GM21723 (cell line): ENCODE results near the gene APBB2.
"Not testable (repeated sequence)": the region's sequence is repeated elsewhere in the genome, so short reads cannot be mapped to it uniquely, and the experiment has no call there.

ENCODE experiments used
- ATAC-seq: cut with Tn5 transposase; IDR thresholded peaks from one replicate; pipeline ENCODE4 v1.9.1; 2021; ENCODE audit warnings: mild to moderate bottlenecking, moderate library complexity; ENCODE audit not compliant: unreplicated experiment

The APBB2 gene

DNA sequence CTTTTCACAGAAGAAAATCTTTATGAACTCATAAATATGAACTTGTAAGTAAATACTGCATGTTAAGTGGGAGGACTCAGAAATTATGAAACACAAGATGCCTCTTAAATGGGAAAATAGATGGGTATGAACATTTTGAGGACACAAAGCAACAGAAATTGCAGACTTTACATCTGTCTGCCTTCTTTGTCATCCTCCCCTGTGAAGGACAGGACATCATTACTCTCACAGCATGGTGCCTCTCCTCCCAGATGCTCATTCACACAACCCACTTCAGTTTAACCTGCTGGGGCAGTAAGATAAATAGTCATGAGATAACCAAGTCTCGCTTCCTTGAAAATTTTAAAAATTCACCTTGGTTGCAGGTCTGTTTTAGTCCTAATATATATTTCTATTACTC, 144.5 kb downstream of the APBB2 start:
- no peak for ATAC-seq

DNA sequence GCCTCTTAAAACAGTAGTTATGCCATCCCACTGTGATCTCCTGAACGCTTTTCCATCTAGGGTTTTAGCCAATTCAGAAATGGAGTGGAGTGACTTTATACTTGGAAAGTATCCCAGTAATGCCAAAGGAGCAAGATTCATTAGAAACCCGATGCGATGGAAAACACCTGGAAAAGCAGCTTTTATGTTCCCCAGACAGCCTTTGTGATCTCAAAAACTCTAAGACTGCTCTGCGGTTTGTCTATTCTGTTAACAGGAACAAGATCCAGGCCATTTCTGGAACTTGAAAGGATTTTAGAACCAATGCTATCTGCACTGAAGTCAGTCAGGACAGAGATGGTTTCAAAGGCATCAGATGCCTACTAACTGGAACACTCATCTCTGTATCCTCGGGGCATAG, 145.1 kb downstream of the APBB2 start:
- ATAC-seq: no peak

DNA sequence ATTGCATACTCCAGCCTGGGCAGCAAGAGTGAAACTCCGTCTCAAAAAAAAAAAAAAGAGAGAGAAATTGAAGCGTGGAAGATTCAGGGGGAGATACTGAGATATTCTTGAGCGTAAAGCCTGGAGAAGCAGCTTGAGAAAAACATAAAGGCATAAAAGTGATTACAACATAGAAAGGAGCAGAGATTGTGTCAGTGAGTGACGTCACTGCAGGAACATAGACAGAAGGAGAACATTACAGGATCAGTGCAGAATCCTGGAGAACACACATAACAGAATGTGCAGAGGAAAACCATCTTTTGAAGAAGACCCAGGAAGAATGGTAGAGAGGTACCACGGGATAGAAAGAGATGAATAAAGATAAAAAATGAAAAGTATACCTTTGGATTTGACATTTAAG, 147.0 kb downstream of the APBB2 start:
- no peak for ATAC-seq

DNA sequence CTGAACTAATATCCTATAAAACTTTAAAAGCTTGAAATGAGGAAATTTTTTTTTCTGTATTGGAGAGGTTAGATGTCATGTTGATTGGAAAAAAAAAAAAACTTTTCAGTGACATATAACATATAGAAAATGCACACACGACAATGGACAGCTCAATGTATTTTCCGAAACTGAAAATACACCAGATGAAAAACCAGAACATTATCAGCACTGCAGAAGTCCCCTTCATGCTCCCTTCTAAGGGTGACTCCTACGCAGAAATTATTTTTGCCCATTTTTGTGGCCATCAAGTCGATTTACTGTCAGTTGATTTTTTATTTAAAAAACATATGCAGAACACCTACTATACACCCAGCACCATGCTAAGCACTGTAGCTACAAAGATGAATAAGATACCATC, 148.3 kb downstream of the APBB2 start:
- peak; percentile 44 for ATAC-seq

DNA sequence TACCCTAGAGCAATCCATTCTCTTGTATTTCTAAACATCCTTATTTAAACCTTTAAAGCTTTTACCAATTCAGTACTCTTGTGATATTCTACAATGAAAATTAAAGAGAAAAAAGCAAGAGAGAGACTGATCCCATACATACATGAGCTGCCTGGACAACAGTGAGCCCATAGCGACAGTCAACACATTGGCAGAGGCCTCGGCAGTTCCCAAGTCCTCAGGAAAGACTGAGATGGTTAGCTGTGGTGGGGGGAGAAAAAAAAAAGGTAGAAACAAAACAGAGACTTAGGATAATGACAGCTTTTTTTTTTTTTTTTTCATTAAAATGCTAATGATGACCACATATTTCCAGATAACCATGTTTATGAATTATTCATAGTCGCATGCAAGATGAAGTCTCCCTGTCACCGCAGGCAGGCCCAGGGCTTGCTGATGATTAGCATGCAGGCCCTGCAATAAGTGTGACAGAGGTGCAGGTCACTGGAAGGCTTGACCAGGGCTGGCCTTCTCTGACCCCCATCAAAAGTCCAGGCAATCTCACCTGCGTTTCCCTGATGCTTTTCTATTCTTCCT, 148.8 kb downstream of the APBB2 start:
- ATAC-seq: no peak

DNA sequence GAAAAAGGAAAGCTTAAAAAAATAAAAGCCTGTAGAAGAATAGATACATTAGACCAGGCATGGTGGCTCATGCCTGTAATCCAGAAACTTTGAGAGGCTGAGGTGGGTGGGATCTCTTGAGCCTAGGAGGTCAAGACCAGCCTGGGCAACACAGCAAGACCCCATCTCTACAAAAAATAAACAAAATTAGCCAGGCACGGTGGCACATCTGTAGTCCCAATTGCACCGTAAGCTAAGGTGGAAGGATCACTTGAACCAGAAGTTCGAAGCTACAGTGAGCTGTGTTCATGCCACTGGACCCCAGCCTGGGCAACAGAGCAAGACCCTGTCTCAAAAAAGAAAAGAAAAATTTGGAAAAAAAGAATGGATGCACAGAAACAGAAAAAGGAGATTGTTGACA, 149.4 kb downstream of the APBB2 start:
- no peak for ATAC-seq

DNA sequence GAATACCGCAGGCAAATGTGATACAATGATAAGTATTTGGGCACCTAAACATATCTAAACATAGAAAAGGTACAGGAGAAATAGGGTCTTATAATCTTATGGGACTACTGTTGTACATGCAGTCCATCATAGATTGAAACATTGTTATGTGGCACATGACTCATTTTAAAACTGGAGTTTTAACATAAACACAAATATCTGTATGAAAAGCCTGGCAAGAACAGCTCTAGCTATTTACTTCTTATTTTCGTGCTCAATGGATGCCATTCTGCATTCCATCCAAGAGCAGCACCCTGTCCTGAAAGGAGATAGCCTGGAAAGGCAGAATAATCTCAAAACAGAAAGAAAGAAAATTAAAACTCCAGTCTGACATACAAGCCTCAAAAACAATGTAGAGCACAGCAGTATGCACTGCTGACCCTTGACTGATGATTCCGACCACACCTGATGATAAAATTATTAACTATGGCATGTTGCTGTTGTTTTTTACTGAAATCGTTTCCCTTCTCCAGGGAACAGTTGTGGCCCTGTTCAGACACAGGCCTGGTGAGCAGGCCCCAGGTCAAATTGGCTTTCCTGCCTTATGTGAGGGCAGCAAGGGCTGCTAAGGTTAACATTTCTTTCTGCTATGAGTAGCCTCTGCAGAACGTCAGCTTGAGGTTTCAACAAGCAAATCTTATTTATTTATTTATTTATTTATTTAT, 152.7 kb downstream of the APBB2 start:
- no peak for ATAC-seq

DNA sequence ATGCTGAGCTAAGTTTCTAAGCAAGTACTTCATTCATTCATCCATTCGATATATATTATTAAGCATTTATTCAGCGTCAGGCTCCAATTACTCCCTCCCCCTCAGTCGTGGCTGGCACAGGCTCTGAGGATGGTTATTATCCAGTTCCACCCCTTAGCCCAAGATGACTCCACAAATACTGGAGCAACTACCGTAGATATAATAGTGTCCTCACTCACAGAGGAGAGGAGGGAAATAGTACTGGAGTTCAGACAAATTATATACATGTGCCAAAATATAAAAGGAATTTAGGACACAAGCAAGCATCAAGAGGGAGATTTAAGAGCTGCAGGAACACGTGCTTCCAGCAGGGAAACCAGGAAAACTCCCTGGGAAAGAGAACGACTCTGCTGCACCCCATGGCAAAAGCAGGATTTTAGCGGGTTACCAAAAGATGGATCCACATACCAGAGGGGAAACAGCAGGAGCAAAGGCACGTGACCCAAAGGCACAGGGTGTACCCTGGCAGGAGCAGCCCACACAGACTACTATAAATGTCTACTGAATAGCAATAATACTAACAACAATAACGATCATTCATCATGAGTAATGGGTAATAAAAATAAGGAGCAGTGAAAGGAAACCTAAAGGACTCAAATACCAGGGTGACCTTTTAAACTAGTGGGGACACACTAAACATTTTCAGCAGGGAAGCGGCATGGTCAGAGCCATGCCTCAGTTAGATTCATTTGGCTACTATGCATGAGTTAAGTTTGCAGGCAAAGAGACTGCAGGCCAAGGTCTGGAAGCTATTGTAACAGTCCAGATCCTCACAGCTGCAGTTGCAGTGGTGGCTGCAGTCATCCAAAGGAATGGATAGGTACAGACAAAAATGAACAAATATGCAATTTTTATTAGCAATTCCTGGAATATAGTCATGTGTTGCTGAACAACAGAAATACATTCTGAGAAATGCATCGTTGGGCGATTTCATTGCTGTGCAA, 153.7 kb downstream of the APBB2 start:
- ATAC-seq: no peak

DNA sequence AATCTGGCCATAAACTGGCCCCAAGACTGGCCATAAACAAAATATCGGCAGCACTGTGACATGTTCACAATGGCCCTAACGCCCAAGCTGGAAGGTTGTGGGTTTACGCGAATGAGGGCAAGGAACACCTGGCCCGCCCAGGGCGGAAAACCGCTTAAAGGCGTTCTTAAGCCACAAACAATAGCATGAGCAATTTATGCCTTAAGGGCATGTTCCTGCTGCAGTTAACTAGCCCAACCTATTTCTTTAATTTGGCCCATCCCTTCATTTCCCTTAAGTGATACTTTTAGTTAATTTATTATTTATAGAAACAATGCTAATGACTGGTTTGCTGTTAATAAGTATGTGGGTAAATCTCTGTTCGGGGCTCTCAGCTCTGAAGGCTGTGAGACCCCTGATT, 154.9 kb downstream of the APBB2 start:
- ATAC-seq: not testable (repeated sequence)

DNA sequence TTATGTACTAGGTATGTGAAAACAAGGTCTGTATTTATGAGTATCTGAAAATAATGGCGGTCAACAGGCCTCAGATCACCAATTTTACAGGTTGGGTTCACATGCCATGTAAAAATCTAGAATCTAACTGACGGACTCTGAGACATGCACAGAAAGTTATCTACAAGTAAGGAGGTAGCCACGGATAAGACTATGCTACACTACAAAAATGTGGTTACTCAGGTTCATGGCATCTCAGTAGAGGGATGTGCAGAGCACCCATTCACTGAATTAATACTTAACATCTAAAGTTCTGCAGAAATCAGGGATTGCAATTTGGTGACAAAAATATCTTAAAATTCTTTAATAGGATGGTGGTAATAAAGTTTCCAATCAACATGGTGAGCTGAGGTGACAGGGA, 155.9 kb downstream of the APBB2 start:
- no peak for ATAC-seq

DNA sequence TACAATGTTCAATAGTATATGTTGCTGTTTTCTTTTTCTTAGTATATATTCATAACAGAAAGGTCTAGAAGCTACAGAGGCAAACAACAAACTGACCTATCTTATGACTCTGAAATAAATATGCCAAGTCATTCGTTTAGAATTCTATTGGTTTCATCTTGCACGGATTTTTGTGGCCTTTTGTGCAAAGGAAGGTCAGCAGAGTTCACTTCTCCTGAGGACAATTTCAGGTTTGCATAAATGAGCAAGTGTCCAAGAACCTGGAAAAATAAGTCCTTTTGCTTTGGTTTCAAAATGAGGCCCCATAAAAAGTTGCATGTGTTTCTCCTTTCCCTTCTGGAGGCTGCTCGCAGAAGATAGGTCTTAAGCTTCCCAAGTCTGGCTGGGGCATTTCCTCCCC, 156.9 kb downstream of the APBB2 start:
- ATAC-seq: no peak

DNA sequence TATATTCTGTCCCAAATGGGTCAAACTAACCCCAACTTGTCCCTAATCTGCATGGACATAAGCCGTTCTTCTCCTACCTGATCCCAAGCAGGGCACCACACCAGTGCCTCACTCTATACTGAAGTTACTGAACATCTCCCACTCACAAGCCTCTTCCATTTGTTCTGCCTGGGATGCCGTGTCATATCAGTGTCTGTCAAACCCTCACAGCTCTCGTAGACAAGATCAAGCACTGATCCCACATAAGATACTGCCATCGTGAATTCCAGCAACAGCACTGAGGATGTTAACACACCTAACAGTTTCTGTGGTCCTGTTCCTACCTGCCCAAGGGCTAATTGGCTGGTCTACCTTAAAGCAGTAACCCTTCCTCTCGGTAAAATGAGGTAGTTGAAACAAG, 162.1 kb downstream of the APBB2 start:
- no peak for ATAC-seq

DNA sequence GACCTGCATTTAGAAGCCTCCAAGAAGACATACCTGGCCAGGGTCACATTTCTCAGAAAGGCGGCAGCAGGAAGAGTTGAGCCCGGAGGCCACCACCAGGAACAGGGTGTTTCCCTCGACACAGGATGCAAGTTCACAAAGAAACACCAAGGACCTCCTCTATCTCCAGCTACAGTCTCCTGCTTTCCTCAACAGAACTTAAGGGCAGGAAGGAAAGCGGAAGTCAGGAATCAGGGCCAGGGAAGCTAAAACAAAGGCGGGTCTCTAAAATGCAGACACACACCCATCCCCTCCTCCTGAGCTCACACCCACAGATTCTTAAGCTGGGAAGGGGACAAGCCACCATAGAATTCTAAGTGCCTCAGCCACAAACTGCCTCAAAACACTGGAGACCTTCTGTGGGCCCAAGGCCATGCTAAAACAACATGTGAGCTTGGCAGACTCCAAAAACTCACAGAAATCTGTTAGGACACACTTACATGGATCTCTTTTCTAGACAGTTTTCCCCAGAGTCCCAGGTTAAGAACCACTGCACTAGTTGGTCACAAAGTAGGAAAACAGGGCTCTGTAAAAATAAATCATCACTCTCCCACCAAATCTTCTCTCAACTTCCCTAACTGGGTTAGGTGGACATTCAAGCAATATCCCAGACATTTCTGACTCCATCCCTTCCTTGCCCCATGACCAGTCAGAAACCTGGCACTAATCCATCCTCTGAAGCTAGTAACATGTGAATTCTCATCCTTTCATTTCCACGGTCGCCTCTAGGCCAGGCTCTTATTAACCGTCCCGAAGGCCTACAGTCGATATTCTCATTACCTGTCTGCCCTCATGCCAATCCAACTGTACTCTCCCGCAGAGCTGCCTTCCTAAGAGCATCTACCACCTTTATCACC, 163.2 kb downstream of the APBB2 start:
- no peak for ATAC-seq

DNA sequence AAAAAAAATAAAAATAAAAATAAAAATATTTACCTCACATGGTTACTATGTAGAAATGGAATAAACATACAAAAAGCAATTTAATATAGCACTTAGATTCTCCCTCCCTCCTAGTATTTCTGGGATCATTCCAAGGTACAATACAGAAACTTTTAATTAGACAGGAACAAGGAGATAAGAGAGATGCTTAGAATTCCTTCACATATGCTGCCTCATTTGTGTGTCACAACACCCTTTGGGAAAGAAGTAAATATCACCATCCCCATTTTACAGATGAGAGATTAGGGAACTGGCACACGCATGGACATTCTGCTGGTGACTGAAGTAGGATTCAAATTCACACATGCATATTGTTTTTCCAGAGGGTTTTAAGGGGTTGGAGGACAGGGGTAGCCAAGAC, 164.2 kb downstream of the APBB2 start:
- ATAC-seq: no peak

DNA sequence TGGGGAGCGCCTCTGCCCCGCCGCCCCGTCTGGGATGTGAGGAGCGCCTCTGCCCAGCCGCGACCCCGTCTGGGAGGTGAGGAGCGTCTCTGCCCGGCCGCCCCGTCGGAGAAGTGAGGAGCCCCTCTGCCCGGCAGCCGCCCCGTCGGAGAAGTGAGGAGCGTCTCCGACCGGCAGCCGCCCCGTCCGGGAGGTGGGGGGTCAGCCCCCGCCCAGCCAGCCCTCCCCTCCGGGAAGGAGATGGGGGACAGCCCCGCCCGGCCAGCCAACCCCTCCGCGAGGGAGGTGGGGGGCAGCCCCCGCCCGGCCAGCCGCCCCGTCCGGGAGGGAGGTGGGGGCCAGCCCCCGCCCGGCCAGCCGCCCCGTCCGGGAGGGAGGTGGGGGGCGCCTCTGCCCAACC, 165.2 kb downstream of the APBB2 start:
- ATAC-seq: not testable (repeated sequence)

DNA sequence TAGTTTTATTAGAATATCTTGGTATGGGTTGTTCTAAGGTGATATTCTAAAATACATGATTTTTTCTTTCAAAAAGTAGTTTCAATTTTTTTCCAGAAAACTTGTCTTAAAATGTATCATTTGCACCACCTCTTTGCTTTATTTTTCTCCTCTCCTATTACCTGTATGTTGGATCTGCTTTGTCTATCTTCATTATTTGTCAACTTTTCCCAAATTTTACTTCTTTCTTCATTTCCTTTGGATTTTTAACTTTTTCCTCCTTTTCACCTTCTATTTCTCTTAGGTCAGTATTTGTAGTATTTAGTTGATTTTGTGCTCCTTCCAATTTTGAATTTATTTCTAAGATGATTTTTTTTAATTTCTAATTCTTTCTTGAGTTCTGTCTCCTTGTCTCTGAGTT, 169.6 kb downstream of the APBB2 start:
- ATAC-seq: no peak

DNA sequence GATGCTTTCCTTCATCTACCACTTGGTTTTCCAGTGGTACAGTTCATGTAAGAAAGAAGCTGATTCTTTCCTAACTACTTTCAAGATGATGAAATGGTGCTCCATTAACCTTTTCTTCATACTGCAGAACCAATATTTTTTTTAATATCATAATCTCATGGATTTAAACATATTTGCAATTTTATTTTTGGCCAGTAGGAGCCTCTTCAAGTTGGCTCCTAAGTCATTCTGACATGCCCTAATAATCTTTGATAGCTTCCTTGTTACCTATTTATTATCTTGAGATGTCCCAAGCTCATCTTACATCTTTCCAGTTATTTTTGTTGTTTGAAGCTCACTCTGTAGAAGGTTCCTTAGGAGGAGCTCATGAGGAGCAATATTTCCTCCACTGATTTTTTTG, 170.2 kb downstream of the APBB2 start:
- ATAC-seq: no peak

DNA sequence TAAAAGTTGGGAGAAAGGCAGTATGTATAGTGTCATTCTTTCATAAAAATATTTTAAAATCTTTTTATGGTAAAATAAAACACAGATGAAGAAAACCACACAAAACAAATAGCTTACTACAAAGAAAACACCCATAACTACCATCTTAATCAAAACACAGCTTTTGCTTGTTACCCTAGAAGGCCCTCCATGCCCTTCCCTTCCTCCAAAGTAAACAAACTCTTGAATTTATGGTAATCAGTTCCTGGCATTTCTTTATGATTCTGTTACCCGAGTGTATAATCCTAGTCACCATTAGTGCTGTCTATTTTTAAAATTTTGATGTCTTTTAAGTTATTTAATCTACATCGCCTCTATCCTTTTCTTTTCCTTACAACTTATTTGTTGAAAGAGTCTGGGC, 170.9 kb downstream of the APBB2 start:
- ATAC-seq: no peak

DNA sequence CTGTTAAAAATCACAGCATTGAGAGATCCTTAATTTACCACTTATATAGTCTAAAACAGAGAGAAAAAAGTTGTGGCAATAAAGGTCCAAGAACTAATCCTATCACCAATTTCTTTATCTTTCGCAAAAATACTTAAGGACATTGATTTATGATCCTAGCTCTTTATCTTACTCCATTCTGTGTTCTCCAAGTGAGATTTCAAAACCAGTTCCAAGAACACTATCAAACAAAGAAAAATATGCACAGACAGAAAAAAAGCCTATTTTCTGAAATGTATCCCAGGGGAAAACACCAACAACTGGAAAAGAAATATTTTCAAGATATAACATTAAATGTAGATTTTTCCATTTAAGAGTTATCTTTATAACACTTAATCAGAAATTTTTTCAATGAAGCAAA, 172.8 kb downstream of the APBB2 start:
- no peak for ATAC-seq

DNA sequence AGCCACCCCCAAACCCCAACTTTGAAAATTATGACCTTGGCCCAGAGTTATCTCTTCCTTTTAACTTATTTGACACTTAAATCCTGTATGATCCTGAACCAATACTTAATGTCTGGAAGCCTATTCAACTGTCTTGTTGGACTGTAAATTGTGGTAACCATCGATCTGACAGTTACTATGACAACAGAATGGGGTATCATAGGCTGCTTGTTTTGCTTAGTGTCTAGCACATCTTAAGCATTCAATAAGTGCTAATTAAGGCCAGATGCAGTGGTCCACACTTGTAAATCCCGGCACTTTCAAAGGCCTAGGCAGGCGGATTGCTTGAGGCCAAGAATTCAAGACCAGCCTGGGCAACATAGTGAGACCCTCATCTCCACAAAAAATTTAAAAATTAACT, 175.0 kb downstream of the APBB2 start:
- no peak for ATAC-seq

DNA sequence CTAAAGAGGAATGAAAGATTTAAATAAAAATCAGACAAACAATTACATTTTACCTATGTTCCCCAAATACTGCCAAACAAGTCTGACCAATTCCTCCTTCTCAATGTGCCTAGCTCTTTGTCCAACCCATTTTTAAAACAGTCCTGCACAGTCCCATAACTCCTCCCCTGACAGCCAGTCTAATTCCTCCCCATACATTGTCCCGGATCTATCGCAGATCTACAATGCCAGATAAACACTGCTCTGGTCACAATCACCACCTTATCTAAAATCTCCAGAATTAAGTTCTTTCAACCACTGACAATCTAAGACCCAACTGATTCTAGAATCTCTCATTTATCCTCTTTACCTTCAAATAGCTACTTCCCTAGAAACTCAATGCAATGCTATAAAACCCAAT, 176.0 kb downstream of the APBB2 start:
- no peak for ATAC-seq
